ENCODE data around the gene GPRIN3.

GRCh38 chr4:89324671-89325070, 17.1 kb upstream of the GPRIN3 start:
- TF ChIP-seq CTCF (IDR thresholded peaks at IDR 0.05), result no peak
- no peak for TF ChIP-seq POLR2AphosphoS5 (IDR thresholded peaks at IDR 0.05)

Data from stomach (tissue), 4 donors.